ENCODE results near the gene IL4R. TPM values are rescaled to one million over a fixed set of nuclear protein-coding genes. Genes with fewer than 3 reads are reported as not detected.

Gene IL4R
- total and polyA plus RNA-seq, 9 donors = 11.3 to 39.5 (median 17.4) TPM

DNA sequence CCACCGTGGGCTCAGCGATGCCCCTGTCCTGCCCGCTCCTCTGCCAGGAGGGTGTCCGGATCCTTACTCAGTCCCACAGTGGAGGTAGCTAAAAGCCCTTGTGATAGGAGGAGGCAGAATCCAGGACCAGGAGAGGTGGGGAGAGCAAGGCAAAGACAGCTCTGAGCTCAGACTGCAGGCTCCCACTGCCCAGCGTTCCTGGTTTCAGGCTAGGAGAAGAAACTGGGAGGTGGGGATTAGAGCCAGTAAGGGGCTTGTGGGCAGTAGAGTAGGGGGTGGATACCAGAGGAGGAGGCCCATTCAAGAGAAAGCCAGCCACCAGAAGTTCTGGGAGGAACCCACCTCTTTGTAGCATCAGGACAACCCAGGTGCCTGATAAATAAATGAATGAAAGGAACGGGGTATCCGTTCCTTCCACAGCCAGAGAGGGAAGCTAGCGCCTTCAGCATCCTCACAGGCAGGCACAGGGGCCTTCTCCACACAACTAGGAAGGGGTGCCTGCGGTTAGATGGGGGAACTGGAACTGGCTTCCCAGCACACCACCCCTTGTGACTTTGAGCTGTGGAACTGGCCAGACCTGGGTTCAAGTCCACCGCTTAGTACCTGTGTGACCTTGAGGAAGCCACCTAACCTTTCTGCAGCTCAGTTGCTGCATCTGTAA lies 90.5 kb downstream of the IL4R start:
- 77 to 78% (median 78%) methylated on average over 10 of the region's 10 CpGs for whole genome bisulfite sequencing, 3 donors
- TF ChIP-seq POLR2A (IDR thresholded peaks at IDR 0.05) (no peak), CTCF (IDR thresholded peaks at IDR 0.05) (no peak), EP300 (IDR thresholded peaks at IDR 0.05) (no peak)
- no peak overlapping the region for H3K27ac ChIP-seq
- no peak overlapping the region for H3K4me3 ChIP-seq
- H3K4me1 ChIP-seq (ENCODE audit: insufficient read depth) = no peaks in the 10 kb centered on the region
- no peaks in the 10 kb centered on the region for H3K27me3 ChIP-seq
- H3K9me3 ChIP-seq = no peaks in the 10 kb centered on the region
- DNase-seq = no peak
- H3K36me3 ChIP-seq = no peaks in the 10 kb centered on the region
- intact Hi-C loops (cut with DNase I) = no loop called here

DNA sequence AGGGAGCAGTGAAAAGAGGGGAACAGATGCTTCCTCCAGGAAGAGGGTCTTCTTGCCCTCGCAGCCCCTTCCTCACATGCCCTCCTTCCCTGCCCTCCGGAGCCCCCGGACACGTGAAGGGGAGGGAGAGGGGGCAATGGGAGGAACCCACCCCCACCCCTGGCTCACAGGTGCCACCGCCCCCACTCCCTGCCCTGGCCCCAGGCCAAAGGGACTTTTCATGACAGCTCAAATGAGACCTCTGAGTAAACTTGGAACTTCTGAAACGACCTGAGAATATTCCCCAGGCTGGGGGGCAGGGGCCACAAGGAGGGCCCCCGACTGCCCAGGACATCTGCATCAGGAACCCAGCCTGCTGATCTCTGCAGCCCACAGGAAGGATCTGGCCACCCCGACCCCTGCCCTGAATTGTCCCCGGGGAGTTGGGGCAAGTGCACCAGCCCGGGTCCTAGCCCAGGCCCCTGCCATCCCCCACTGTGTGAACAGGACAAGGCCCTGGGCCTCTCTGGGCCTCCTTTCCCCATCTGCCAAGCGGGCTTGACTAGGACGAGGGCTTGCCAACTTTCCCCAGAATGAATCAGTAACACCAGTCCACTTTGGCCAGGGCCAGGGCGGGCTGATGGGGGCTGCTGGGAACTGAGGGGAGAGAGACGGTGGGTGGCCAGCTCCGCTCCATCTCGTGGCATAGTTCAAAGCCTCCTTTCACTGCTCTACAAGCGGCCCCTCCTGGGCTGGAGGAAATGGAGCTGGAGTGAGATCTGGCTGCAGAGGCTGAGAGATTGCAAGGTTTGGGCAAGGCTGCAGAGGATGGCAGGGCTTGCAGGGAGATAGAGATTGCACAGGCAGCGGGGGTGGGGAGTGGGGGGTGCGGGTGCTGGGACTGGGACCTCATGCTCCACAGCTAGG lies 92.0 kb downstream of the IL4R start:
- 38 to 46% (median 42%) methylated on average over 17 to 19 of the region's 19 CpGs for WGBS, 3 donors
- no peaks in the 10 kb centered on the region for H3K27me3 ChIP-seq
- TF ChIP-seq POLR2A (IDR thresholded peaks at IDR 0.05) (no peak), CTCF (IDR thresholded peaks at IDR 0.05) (no peak), EP300 (IDR thresholded peaks at IDR 0.05) (no peak)
- no peaks in the 10 kb centered on the region for H3K9me3 ChIP-seq
- H3K27ac ChIP-seq = no peak overlapping the region
- no peak overlapping the region for H3K4me3 ChIP-seq
- no peaks in the 10 kb centered on the region for H3K4me1 ChIP-seq (ENCODE audit: insufficient read depth)
- DNase-seq = no peak
- intact Hi-C loops (cut with DNase I) = no loop called here
- H3K36me3 ChIP-seq = no peaks in the 10 kb centered on the region

- 45 to 63% (median 57%) methylated on average over 6 of the region's 6 CpGs for WGBS, 3 donors
- no peaks in the 10 kb centered on the region for H3K36me3 ChIP-seq
Observed at GRCh38 chr16:27406511-27407128, 92.8 kb downstream of the IL4R start.

More at GRCh38 chr16:27406511-27407128, 92.8 kb downstream of the IL4R start:
- no peak overlapping the region for H3K4me3 ChIP-seq
- no peaks in the 10 kb centered on the region for H3K9me3 ChIP-seq
- intact Hi-C loops (cut with DNase I) = no loop called here
- TF ChIP-seq POLR2A (IDR thresholded peaks at IDR 0.05) (no peak), EP300 (IDR thresholded peaks at IDR 0.05) (no peak), CTCF (IDR thresholded peaks at IDR 0.05) (no peak)
- H3K27me3 ChIP-seq = no peaks in the 10 kb centered on the region
- H3K4me1 ChIP-seq (ENCODE audit: insufficient read depth) = no peaks in the 10 kb centered on the region
- no peak overlapping the region for H3K27ac ChIP-seq
- DNase-seq = no peak
